HEK293 (cell line): Measurements from ENCODE around the gene TCERG1L.

Experiments
- CTCF ChIA-PET: fragments of 350-600 bp; formaldehyde crosslinking; extraction: SDS; loops from one replicate; lab custom pipeline; 2021; ENCODE audit warnings: antibody characterized with exemption; lab: Yijun Ruan, JAX
- POLR2A ChIA-PET: fragments of 300-600 bp; formaldehyde crosslinking; extraction: SDS; loops from one replicate; lab custom pipeline; 2020; ENCODE audit warnings: antibody characterized with exemption, inconsistent platforms; lab: Yijun Ruan, JAX
- H3K27ac ChIP-seq: fragments of 200-500 bp; sonication (Bioruptor generic); 2 replicates; pipeline ENCODE4 v1.5.1; 2014; ENCODE audit warnings: low read depth, low read length, control low read depth, inconsistent platforms; ENCODE audit errors: extremely low read depth
- H3K36me3 ChIP-seq, 2 experiments: fragments of 200-500 bp in 1 of 2; sonication (Bioruptor generic) in 1 of 2; 1 replicate in 1 of 2; 2 replicates in 1 of 2; pipeline ENCODE4 v1.5.1; 2014 to 2017; ENCODE audit warnings: inconsistent platforms in 2 of 2, low read length in 2 of 2; ENCODE audit not compliant: control insufficient read depth in 2 of 2, insufficient read depth in 1 of 2
- H3K4me1 ChIP-seq: fragments of 200-500 bp; sonication (Bioruptor generic); 2 replicates; pipeline ENCODE4 v1.5.1; 2014; ENCODE audit warnings: mild to moderate bottlenecking, low read length, inconsistent platforms; ENCODE audit not compliant: control insufficient read depth, insufficient read depth
- H3K4me3 ChIP-seq: 2 replicates; pipeline ENCODE4 v1.5.1; 2011; ENCODE audit warnings: low read depth, mild to moderate bottlenecking, control low read depth, low read length, moderate library complexity
- H3K9me3 ChIP-seq: fragments of 200-500 bp; sonication (Bioruptor generic); 2 replicates; pipeline ENCODE4 v1.5.1; 2014; ENCODE audit warnings: low read depth, low read length, inconsistent platforms; ENCODE audit not compliant: control insufficient read depth, insufficient read depth
- BCL11A ChIP-seq: fragments of 450-650 bp; formaldehyde crosslinking; IDR thresholded peaks from 2 replicates; pipeline ENCODE4 v1.5.1; 2016; ENCODE audit warnings: low read depth, missing biosample characterization, missing genetic modification characterization
- BCL11B ChIP-seq: fragments of 450-650 bp; formaldehyde crosslinking; IDR thresholded peaks from 2 replicates; pipeline ENCODE4 v1.5.1; 2016; ENCODE audit warnings: low read depth, missing biosample characterization, missing genetic modification characterization
- FEZF1 ChIP-seq: fragments of 450-650 bp; formaldehyde crosslinking; IDR thresholded peaks from 2 replicates; pipeline ENCODE4 v1.5.1; 2016; ENCODE audit warnings: missing biosample characterization, missing genetic modification characterization
- GLI4 ChIP-seq: fragments of 450-650 bp; formaldehyde crosslinking; IDR thresholded peaks from 2 replicates; pipeline ENCODE4 v1.5.1; 2016; ENCODE audit warnings: missing biosample characterization, missing genetic modification characterization
- HOXD13 ChIP-seq: sonication (generic); formaldehyde crosslinking; IDR thresholded peaks from 2 replicates; pipeline ENCODE4 v1.8.0; 2022; ENCODE audit warnings: missing genetic modification reagents, borderline replicate concordance
- KLF17 ChIP-seq: fragments of 450-650 bp; formaldehyde crosslinking; IDR thresholded peaks from 2 replicates; pipeline ENCODE4 v1.5.1; 2016; ENCODE audit warnings: missing biosample characterization, missing genetic modification characterization
- SETDB1 ChIP-seq: IDR thresholded peaks from one replicate; pipeline ENCODE4 v1.6.1; 2017; ENCODE audit warnings: mild to moderate bottlenecking, low read length, moderate library complexity, mixed read lengths; ENCODE audit not compliant: insufficient read length
- TCF7L2 ChIP-seq: IDR thresholded peaks from 2 replicates; pipeline ENCODE4 v1.6.1; 2011; ENCODE audit warnings: low read depth, mild to moderate bottlenecking, inconsistent platforms, low read length, moderate library complexity, borderline replicate concordance
- TRIM28 ChIP-seq: IDR thresholded peaks from 2 replicates; pipeline ENCODE4 v1.6.1; 2011; ENCODE audit warnings: low read length, control low read depth, borderline replicate concordance
- ZBTB20 ChIP-seq: fragments of 450-650 bp; formaldehyde crosslinking; IDR thresholded peaks from 2 replicates; pipeline ENCODE4 v1.5.1; 2016; ENCODE audit warnings: missing biosample characterization, missing genetic modification characterization
- ZBTB6 ChIP-seq: fragments of 450-650 bp; formaldehyde crosslinking; IDR thresholded peaks from 2 replicates; pipeline ENCODE4 v1.5.1; 2017; ENCODE audit warnings: missing biosample characterization, missing genetic modification characterization
- ZFP3 ChIP-seq: fragments of 450-650 bp; formaldehyde crosslinking; IDR thresholded peaks from 2 replicates; pipeline ENCODE4 v1.5.1; 2016; ENCODE audit warnings: low read depth, missing biosample characterization, missing genetic modification characterization
- ZIC2 ChIP-seq: fragments of 450-650 bp; formaldehyde crosslinking; IDR thresholded peaks from 2 replicates; pipeline ENCODE4 v1.5.1; 2016; ENCODE audit warnings: missing biosample characterization, missing genetic modification characterization
- ZNF112 ChIP-seq: fragments of 450-650 bp; formaldehyde crosslinking; IDR thresholded peaks from 2 replicates; pipeline ENCODE4 v1.5.0; 2017; ENCODE audit warnings: missing biosample characterization, missing genetic modification characterization
- ZNF146 ChIP-seq: fragments of 450-650 bp; formaldehyde crosslinking; IDR thresholded peaks from 2 replicates; pipeline ENCODE4 v1.5.1; 2016; ENCODE audit warnings: missing biosample characterization, missing genetic modification characterization
- ZNF19 ChIP-seq: fragments of 450-650 bp; formaldehyde crosslinking; IDR thresholded peaks from 2 replicates; pipeline ENCODE4; 2016; ENCODE audit warnings: missing biosample characterization, missing genetic modification characterization, low read depth
- ZNF202 ChIP-seq: fragments of 450-650 bp; formaldehyde crosslinking; IDR thresholded peaks from 2 replicates; pipeline ENCODE4 v1.5.1; 2016; ENCODE audit warnings: missing biosample characterization, missing genetic modification characterization, borderline replicate concordance
- ZNF248 ChIP-seq: fragments of 450-650 bp; formaldehyde crosslinking; IDR thresholded peaks from 2 replicates; pipeline ENCODE4 v1.5.1; 2017; ENCODE audit warnings: missing biosample characterization, missing genetic modification characterization
- ZNF37A ChIP-seq: fragments of 450-650 bp; IDR thresholded peaks from 2 replicates; pipeline ENCODE4 v1.5.1; 2018; ENCODE audit warnings: missing biosample characterization, missing genetic modification characterization
- ZNF514 ChIP-seq: fragments of 450-650 bp; formaldehyde crosslinking; IDR thresholded peaks from 2 replicates; pipeline ENCODE4 v1.5.1; 2016; ENCODE audit warnings: missing biosample characterization, missing genetic modification characterization
- ZNF596 ChIP-seq: fragments of 450-650 bp; IDR thresholded peaks from 2 replicates; pipeline ENCODE4 v1.5.0; 2018; ENCODE audit warnings: missing biosample characterization, mild to moderate bottlenecking, missing genetic modification characterization, moderate library complexity
- ZNF645 ChIP-seq: fragments of 450-650 bp; formaldehyde crosslinking; IDR thresholded peaks from 2 replicates; pipeline ENCODE4; 2016; ENCODE audit warnings: missing biosample characterization, missing genetic modification characterization
- ZNF670 ChIP-seq: fragments of 450-650 bp; formaldehyde crosslinking; IDR thresholded peaks from 2 replicates; pipeline ENCODE4 v1.5.1; 2016; ENCODE audit warnings: missing biosample characterization, missing genetic modification characterization, low read depth
- ZNF707 ChIP-seq: fragments of 450-650 bp; formaldehyde crosslinking; IDR thresholded peaks from 2 replicates; pipeline ENCODE4 v1.5.1; 2016; ENCODE audit warnings: missing biosample characterization, missing genetic modification characterization
- ZSCAN18 ChIP-seq: fragments of 450-650 bp; formaldehyde crosslinking; IDR thresholded peaks from 2 replicates; pipeline ENCODE4 v1.5.1; 2016; ENCODE audit warnings: missing biosample characterization, missing genetic modification characterization

TCERG1L gene

GRCh38 chr10:131269776-131270460 is 41.6 kb downstream of the TCERG1L start:
- Histone ChIP-seq H3K9me3 (no peaks in the 10 kb centered on the region), H3K27ac (no peak overlapping the region), H3K36me3 (no peaks in the 10 kb centered on the region), H3K4me3 (no peak overlapping the region)
- POLR2A ChIA-PET, result no interaction called here
- TF ChIP-seq ZIC2 (tag by site-specific recombination) (peak; percentile 86), ZNF707 (tag by site-specific recombination) (no peak), ZNF596 (no peak), TRIM28 (peak; percentile 93), FEZF1 (tag by site-specific recombination) (0 out of 2 replicates have a peak, but pooled peaks have one; percentile 32), ZFP3 (tag by site-specific recombination) (no peak), TCF7L2 (peak; percentile 89; the same call in 1 of the 2 replicates), ZNF202 (tag by site-specific recombination) (no peak), ZNF112 (tag by site-specific recombination) (no peak), HOXD13 (CRISPR knock-in tag) (peak; percentile 2)
- TF ChIP-seq, all 188 proteins: peak for 5
- CTCF ChIA-PET, result no interaction called here
- H3K4me1 ChIP-seq, result no peaks in the 10 kb centered on the region

- no peak overlapping the region for H3K4me3 ChIP-seq
- H3K9me3 ChIP-seq, result no peaks in the 10 kb centered on the region
- no peaks in the 10 kb centered on the region for H3K4me1 ChIP-seq
- POLR2A ChIA-PET, result no interaction called here
- no peak overlapping the region for H3K27ac ChIP-seq
- TF ChIP-seq ZBTB20 (tag by site-specific recombination), result no peak
- no peak for TF ChIP-seq ZNF670 (tag by site-specific recombination)
- TF ChIP-seq BCL11B, result no peak
- TF ChIP-seq GLI4 (tag by site-specific recombination), result no peak
- TF ChIP-seq SETDB1, result no peak
- no peak for TF ChIP-seq BCL11A (tag by site-specific recombination)
- no peak for TF ChIP-seq ZNF19 (tag by site-specific recombination)
- no peak for TF ChIP-seq ZNF645 (tag by site-specific recombination)
- no peak for TF ChIP-seq ZBTB6 (tag by site-specific recombination)
- TF ChIP-seq ZNF37A (tag by site-specific recombination), result no peak
- TF ChIP-seq ZNF146 (tag by site-specific recombination), result no peak
- no peak for TF ChIP-seq KLF17 (tag by site-specific recombination)
- TF ChIP-seq ZNF202 (tag by site-specific recombination), result no peak
- TF ChIP-seq ZNF514, result no peak
- no peak for TF ChIP-seq ZNF248 (tag by site-specific recombination)
- no peak for TF ChIP-seq ZSCAN18
- TF ChIP-seq, all 188 proteins: peak for 0
- CTCF ChIA-PET, result interaction anchor here (0.6 kb wide), 1 partner anchor 28 kb away, joined by 3 read pairs; no protein-coding TSS in a partner anchor
- H3K36me3 ChIP-seq, result no peaks in the 10 kb centered on the region
Observed at GRCh38 chr10:131267814-131268095, 43.8 kb downstream of the TCERG1L start.
